AG04449 (cell line): ENCODE results near the gene CLEC4F.

Experiments
- CTCF ChIA-PET: fragments of 350-600 bp; formaldehyde crosslinking; extraction: SDS; loops from one replicate; lab custom pipeline; 2021; ENCODE audit warnings: antibody characterized with exemption; lab: Yijun Ruan, JAX
- POLR2A ChIA-PET: fragments of 400-600, 350-600 bp; formaldehyde crosslinking; extraction: SDS; loops from one replicate; lab custom pipeline; 2020; ENCODE audit warnings: antibody characterized with exemption, inconsistent platforms; lab: Yijun Ruan, JAX
- DNase-seq: peaks from one replicate; pipeline ENCODE4 v3.0.0-alpha.2; 2010; ENCODE audit warnings: low read depth, low spot score
- H3K4me3 ChIP-seq: 2 replicates; pipeline ENCODE4 v1.5.1; 2011; ENCODE audit warnings: low read depth, mild to moderate bottlenecking, control low read depth, low read length
- CTCF ChIP-seq: IDR thresholded peaks from one replicate; pipeline ENCODE4 v1.5.1; 2011; ENCODE audit warnings: mild to moderate bottlenecking, moderate library complexity, low read length, control low read depth, inconsistent platforms; ENCODE audit not compliant: insufficient read depth; ENCODE audit errors: missing control alignments

The CLEC4F gene

GRCh38 chr2:70817284-70817954 is 3.0 kb downstream of the CLEC4F start:
- no peak for TF ChIP-seq CTCF
- ChIA-PET POLR2A (no interaction called here), CTCF (no interaction called here)
- H3K4me3 ChIP-seq = no peak overlapping the region
- no peak for DNase-seq

GRCh38 chr2:70816726-70817125 is 3.7 kb downstream of the CLEC4F start:
- CTCF ChIA-PET = no interaction called here
- no peak for TF ChIP-seq CTCF
- H3K4me3 ChIP-seq = no peak overlapping the region
- DNase-seq = no peak
- POLR2A ChIA-PET = no interaction called here

GRCh38 chr2:70808983-70809958 is 11.1 kb downstream of the CLEC4F start:
- no peak overlapping the region for H3K4me3 ChIP-seq
- no peak for DNase-seq
- POLR2A ChIA-PET = no interaction called here
- CTCF ChIA-PET = no interaction called here
- no peak for TF ChIP-seq CTCF

GRCh38 chr2:70807828-70808118 is 12.6 kb downstream of the CLEC4F start:
- ChIA-PET POLR2A (no interaction called here), CTCF (no interaction called here)
- no peak for TF ChIP-seq CTCF
- no peak overlapping the region for H3K4me3 ChIP-seq
- DNase-seq = no peak

- no peak overlapping the region for H3K4me3 ChIP-seq
- ChIA-PET CTCF (no interaction called here), POLR2A (no interaction called here)
- no peak for TF ChIP-seq CTCF
- DNase-seq = no peak
Measured at GRCh38 chr2:70807102-70807827, 13.1 kb downstream of the CLEC4F start.

GRCh38 chr2:70806620-70807019 is 13.8 kb downstream of the CLEC4F start:
- DNase-seq = no peak
- H3K4me3 ChIP-seq = no peak overlapping the region
- POLR2A ChIA-PET = no interaction called here
- no peak for TF ChIP-seq CTCF
- CTCF ChIA-PET = no interaction called here
